BE2C (cell line): ENCODE measurements around the gene ITPK1.

Source experiments
- DNase-seq: peaks from one replicate; pipeline ENCODE4 v3.0.0-alpha.2; 2020
- H3K27me3 ChIP-seq: fragments of 250-450 bp; sonication (Bioruptor Pico); 2 replicates; pipeline ENCODE4 v1.5.1; 2020; ENCODE audit warnings: mild to moderate bottlenecking
- H3K36me3 ChIP-seq: fragments of 250-450 bp; sonication (Bioruptor Pico); 2 replicates; pipeline ENCODE4 v1.5.1; 2020; ENCODE audit warnings: mild to moderate bottlenecking
- H3K4me1 ChIP-seq: fragments of 250-450 bp; sonication (Bioruptor Pico); 2 replicates; pipeline ENCODE4 v1.5.1; 2020
- H3K4me3 ChIP-seq: 2 replicates; pipeline ENCODE4 v1.5.1; 2011; ENCODE audit warnings: low read depth, low read length
- H3K9me3 ChIP-seq: fragments of 250-450 bp; sonication (Bioruptor Pico); 2 replicates; pipeline ENCODE4 v1.5.1; 2020
- CTCF ChIP-seq: IDR thresholded peaks from 2 replicates; pipeline ENCODE4 v1.5.1; 2012; ENCODE audit warnings: mild to moderate bottlenecking, low read depth, low read length

ITPK1 gene

GRCh38 chr14:93006567-93007051, 109.1 kb downstream of the ITPK1 start:
- no peak for DNase-seq

GRCh38 chr14:93005838-93006237, 109.9 kb downstream of the ITPK1 start:
- H3K4me3 ChIP-seq = no peak overlapping the region
- H3K4me1 ChIP-seq = peaks cover 69% of the 10 kb centered on the region
- TF ChIP-seq CTCF = no peak
- no peaks in the 10 kb centered on the region for H3K9me3 ChIP-seq
- no peak for DNase-seq
- no peaks in the 10 kb centered on the region for H3K36me3 ChIP-seq
- H3K27me3 ChIP-seq = no peaks in the 10 kb centered on the region

More at GRCh38 chr14:93006567-93007051, 109.1 kb downstream of the ITPK1 start:
- H3K4me1 ChIP-seq = peaks cover 76% of the 10 kb centered on the region
- no peak overlapping the region for H3K4me3 ChIP-seq
- no peaks in the 10 kb centered on the region for H3K36me3 ChIP-seq
- no peaks in the 10 kb centered on the region for H3K27me3 ChIP-seq
- no peaks in the 10 kb centered on the region for H3K9me3 ChIP-seq
- no peak for TF ChIP-seq CTCF

GRCh38 chr14:93005135-93005813, 110.5 kb downstream of the ITPK1 start:
- no peaks in the 10 kb centered on the region for H3K36me3 ChIP-seq
- H3K27me3 ChIP-seq = no peaks in the 10 kb centered on the region
- no peak overlapping the region for H3K4me3 ChIP-seq
- peaks cover 65% of the 10 kb centered on the region for H3K4me1 ChIP-seq
- no peak for TF ChIP-seq CTCF
- no peak for DNase-seq
- H3K9me3 ChIP-seq = no peaks in the 10 kb centered on the region

- no peak overlapping the region for H3K4me3 ChIP-seq
- H3K4me1 ChIP-seq = peaks cover 59% of the 10 kb centered on the region
- no peaks in the 10 kb centered on the region for H3K27me3 ChIP-seq
- DNase-seq = no peak
- no peak for TF ChIP-seq CTCF
- H3K9me3 ChIP-seq = no peaks in the 10 kb centered on the region
- H3K36me3 ChIP-seq = no peaks in the 10 kb centered on the region
Observed at GRCh38 chr14:93004699-93005082, 111.0 kb downstream of the ITPK1 start.

- peaks cover 55% of the 10 kb centered on the region for H3K4me1 ChIP-seq
- peaks cover 2% of the 10 kb centered on the region; the same call in 1 of the 2 replicates for H3K36me3 ChIP-seq
- TF ChIP-seq CTCF = no peak
- no peaks in the 10 kb centered on the region for H3K27me3 ChIP-seq
- no peak overlapping the region for H3K4me3 ChIP-seq
- no peaks in the 10 kb centered on the region for H3K9me3 ChIP-seq
- DNase-seq = no peak
Observed at GRCh38 chr14:93003945-93004698, 111.6 kb downstream of the ITPK1 start.

- H3K9me3 ChIP-seq = no peaks in the 10 kb centered on the region
- peaks cover 3% of the 10 kb centered on the region; the same call in 1 of the 2 replicates for H3K36me3 ChIP-seq
- H3K27me3 ChIP-seq = no peaks in the 10 kb centered on the region
- H3K4me1 ChIP-seq = peaks cover 55% of the 10 kb centered on the region
- no peak for TF ChIP-seq CTCF
- no peak overlapping the region for H3K4me3 ChIP-seq
- DNase-seq = no peak
Observed at GRCh38 chr14:93002851-93003298, 112.8 kb downstream of the ITPK1 start.
